Measurements from ENCODE around the gene B3GALNT2.

DNA sequence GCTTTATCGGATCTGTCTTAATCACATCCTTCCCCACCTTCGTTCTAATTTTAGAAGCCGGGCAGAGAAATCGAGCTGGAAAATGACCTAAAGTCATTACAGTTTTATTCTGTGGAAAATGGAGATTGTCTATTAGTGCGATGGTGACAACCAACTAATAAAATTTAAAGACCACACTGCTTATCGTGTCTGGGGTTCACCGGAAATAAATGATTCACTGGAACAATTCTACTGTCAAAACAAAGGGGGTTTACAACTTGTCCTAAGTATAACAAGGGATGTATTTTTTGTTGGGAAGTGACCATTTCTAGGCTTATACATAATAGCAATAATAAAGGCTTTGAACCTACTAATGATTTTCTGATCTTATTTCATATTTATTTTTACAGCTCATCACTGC is 55.6 kb downstream of the B3GALNT2 start:
- TF ChIP-seq POLR2A (IDR thresholded peaks at IDR 0.05), result no peak
- TF ChIP-seq, protein P1, sequence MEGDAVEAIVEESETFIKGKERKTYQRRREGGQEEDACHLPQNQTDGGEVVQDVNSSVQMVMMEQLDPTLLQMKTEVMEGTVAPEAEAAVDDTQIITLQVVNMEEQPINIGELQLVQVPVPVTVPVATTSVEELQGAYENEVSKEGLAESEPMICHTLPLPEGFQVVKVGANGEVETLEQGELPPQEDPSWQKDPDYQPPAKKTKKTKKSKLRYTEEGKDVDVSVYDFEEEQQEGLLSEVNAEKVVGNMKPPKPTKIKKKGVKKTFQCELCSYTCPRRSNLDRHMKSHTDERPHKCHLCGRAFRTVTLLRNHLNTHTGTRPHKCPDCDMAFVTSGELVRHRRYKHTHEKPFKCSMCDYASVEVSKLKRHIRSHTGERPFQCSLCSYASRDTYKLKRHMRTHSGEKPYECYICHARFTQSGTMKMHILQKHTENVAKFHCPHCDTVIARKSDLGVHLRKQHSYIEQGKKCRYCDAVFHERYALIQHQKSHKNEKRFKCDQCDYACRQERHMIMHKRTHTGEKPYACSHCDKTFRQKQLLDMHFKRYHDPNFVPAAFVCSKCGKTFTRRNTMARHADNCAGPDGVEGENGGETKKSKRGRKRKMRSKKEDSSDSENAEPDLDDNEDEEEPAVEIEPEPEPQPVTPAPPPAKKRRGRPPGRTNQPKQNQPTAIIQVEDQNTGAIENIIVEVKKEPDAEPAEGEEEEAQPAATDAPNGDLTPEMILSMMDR (IDR thresholded peaks at IDR 0.05), result no peak
